ENCODE data around the gene ARIH2. TPM values are rescaled to one million over a fixed set of nuclear protein-coding genes. Genes with fewer than 3 reads are reported as not detected.

Gene ARIH2
- total RNA-seq, 2 donors from 2014 or later: 43.1 to 99.5 TPM

DNA sequence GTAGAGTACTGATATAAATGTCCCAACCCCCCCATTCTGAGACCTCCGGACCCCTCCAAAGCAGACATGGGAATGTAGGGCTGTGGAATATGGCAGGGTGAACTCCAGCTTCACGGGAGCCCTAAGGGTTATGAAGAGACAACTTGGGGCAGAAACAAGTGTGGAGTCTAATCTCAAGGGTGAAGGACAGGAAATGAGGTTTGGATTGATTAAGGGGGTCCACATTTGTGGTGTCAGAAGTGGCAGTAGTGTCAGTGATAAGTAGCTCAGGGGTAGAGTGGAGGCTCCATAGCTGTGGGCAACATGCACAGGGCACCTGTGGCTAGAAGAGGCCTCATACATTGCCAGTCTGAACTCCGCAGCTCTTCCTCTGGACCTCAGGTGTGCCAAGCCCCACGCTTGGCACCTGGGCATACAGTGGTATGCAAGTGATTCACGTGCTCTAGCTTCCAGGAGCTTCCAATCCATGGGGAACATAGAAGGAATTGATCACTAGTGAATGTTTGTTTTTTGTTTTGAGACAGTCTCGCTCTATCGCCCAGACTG lies 67.3 kb downstream of the ARIH2 start:
- Histone ChIP-seq H3K27ac (no peak overlapping the region), H3K9me3 (no peaks in the 10 kb centered on the region), H3K27me3 (no peaks in the 10 kb centered on the region), H3K4me3 (no peak overlapping the region), H3K4me1 (peaks cover 18% of the 10 kb centered on the region), H3K36me3 (replicated peaks in 1 of 2; ENCODE audit: insufficient read depth in 1 of 2, low read depth in 2 of 2) (peaks cover 5 to 14% of the 10 kb centered on the region in 2 donors)
- intact Hi-C loops (cut with DNase I): no loop called here
- no peak for TF ChIP-seq POLR2A (IDR thresholded peaks at IDR 0.05)
- TF ChIP-seq, protein P1, sequence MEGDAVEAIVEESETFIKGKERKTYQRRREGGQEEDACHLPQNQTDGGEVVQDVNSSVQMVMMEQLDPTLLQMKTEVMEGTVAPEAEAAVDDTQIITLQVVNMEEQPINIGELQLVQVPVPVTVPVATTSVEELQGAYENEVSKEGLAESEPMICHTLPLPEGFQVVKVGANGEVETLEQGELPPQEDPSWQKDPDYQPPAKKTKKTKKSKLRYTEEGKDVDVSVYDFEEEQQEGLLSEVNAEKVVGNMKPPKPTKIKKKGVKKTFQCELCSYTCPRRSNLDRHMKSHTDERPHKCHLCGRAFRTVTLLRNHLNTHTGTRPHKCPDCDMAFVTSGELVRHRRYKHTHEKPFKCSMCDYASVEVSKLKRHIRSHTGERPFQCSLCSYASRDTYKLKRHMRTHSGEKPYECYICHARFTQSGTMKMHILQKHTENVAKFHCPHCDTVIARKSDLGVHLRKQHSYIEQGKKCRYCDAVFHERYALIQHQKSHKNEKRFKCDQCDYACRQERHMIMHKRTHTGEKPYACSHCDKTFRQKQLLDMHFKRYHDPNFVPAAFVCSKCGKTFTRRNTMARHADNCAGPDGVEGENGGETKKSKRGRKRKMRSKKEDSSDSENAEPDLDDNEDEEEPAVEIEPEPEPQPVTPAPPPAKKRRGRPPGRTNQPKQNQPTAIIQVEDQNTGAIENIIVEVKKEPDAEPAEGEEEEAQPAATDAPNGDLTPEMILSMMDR (IDR thresholded peaks at IDR 0.05): no peak
- 83 to 91% methylated on average over 7 of the region's 7 CpGs for WGBS, 2 donors
- ATAC-seq (no peak), DNase-seq (no peak)

DNA sequence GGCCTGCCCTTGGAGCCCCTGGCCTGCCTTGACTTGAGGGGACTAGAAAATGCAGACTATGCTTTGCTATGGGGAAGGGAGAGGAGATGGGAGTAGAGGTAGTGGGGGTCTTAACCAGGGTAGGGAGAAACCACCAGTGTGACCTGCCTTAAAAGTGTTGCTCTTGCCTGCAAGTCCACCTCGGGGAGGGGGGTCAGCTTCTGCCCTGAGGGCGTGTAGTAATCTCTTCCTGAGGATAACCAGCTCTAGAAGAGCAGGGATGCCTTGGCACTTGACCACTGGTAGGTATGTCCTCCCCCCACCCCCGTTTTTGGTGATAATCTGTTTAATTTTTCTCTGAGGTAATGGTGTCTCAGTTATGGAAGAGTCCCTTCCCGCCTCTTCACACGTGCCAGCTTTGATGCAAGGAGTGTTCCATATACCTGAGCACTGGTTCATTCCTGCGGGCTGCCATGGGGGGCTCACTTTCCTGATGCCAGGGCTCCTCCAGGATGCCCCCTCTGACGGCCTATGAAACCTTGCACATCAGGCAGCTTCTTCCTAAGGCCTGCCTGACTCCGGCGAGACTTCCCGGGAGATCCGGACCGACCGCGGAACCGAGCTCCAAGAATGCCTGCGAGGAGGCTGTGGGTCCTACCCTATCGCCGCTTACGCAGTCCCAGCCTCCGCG lies 70.6 kb downstream of the ARIH2 start:
- Histone ChIP-seq H3K27me3 (no peaks in the 10 kb centered on the region), H3K9me3 (no peaks in the 10 kb centered on the region), H3K4me1 (peaks cover 32% of the 10 kb centered on the region), H3K27ac (peak overlapping the region; percentile 80 to 85 (median 82)), H3K4me3 (peak overlapping the region; percentile 6), H3K36me3 (replicated peaks in 1 of 2; ENCODE audit: insufficient read depth in 1 of 2, low read depth in 2 of 2) (no peaks in the 10 kb centered on the region)
- intact Hi-C loops (cut with DNase I): no loop called here
- ATAC-seq (no peak), DNase-seq (no peak)
- no peak for TF ChIP-seq POLR2A (IDR thresholded peaks at IDR 0.05)
- TF ChIP-seq, protein P1 (IDR thresholded peaks at IDR 0.05): no peak
- WGBS, 2 donors: 6 to 26% methylated on average over 4 to 21 of the region's 21 CpGs

DNA sequence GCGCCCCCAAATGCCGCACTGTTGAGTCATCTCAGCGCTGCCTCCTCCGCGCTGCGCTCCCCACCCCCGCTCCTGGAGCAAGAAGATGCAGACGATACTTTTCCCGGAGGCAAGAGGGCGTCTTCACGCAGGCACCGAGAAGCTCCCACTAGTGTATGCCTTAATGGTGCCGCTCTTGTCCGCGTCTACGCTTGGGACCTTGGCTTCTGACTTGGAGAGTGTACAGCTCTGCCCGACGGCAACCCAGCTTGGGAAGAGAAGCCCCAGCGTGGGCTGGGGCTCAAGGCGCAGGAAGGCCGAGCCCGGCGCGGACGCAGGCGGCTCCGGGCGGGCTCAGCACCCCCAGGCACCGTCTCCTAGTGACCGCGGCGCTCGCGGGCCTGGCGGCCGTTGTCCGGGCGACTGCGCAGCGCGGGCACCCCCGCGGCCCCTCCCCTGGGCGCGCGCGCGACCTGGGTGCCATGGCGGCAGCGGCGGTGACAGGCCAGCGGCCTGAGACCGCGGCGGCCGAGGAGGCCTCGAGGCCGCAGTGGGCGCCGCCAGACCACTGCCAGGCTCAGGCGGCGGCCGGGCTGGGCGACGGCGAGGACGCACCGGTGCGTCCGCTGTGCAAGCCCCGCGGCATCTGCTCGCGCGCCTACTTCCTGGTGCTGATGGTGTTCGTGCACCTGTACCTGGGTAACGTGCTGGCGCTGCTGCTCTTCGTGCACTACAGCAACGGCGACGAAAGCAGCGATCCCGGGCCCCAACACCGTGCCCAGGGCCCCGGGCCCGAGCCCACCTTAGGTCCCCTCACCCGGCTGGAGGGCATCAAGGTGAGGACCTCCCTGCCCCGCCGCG lies 71.4 kb downstream of the ARIH2 start, which contains the start of gene P4HTM:
P4HTM (plus strand) TSS at position 446 of the 840 bp plus-strand sequence; CDS start at position 462, 16 bp downstream.
- TF ChIP-seq POLR2A (IDR thresholded peaks at IDR 0.05): peak in 2 of 3 donors; percentile 66 to 73
- TF ChIP-seq, protein P1 (IDR thresholded peaks at IDR 0.05): peak in 3 of 7 experiments; percentile 23 to 37 (median 23)
- H3K9me3 ChIP-seq: no peaks in the 10 kb centered on the region
- 0% methylated on average over 62 of the region's 91 CpGs; no CpG with 5 or more reads in 1 of the 2 donors for WGBS, 2 donors
- no peaks in the 10 kb centered on the region for H3K27me3 ChIP-seq
- peaks cover 32% of the 10 kb centered on the region for H3K4me1 ChIP-seq
- H3K27ac ChIP-seq: peak within 1 kb of the TSS; percentile 80 to 85 (median 82)
- H3K36me3 ChIP-seq (replicated peaks in 1 of 2; ENCODE audit: insufficient read depth in 1 of 2, low read depth in 2 of 2): no peaks in the 10 kb centered on the region
- DNase-seq: peak; percentile 68 to 82 (median 79)
- peak; percentile 86 for ATAC-seq
- intact Hi-C loops (cut with DNase I): no loop called here
- H3K4me3 ChIP-seq: peak within 1 kb of the TSS; percentile 85 to 98

DNA sequence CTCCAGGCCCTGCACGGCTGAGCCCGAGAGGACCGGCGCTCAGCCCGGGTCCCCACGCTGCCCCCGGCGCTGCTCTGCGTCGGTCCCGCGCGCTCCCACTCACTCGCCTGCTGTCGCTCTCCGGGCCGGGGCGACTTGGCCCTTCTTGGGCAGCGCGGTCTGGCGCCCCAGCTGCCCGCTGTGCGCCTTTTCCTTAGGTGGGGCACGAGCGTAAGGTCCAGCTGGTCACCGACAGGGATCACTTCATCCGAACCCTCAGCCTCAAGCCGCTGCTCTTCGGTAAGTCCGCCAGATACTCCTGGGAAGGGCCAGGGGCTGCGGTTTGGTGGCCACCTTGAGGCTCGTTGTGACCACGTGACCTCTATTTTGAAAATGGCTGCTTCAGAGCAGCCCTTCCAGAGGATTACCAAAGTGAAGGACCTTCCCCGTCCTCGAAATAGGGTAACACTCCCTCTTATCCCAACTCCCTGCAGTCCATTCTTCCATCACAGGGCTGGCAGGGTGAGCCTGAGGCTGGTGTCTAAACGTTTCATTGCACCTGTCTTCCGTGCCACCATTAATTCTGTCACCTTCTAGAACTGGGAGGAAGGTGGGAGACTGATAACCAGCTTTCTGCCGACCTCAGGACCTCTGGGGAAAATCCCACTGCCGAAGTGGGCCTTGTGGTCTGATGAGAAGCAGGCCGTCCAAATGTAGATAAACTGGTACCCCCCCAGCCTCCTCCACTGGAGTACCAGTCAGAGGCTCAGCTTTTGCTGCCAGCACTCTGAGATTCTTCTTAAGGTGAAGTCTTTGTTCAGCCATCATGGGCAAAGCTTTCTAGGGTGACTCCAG lies 72.2 kb downstream of the ARIH2 start:
- peak overlapping the region; percentile 85 to 98 for H3K4me3 ChIP-seq
- peak overlapping the region; percentile 80 to 85 (median 82) for H3K27ac ChIP-seq
- TF ChIP-seq, protein P1 (IDR thresholded peaks at IDR 0.05): no peak
- peak in 1 of 3 donors; percentile 17 for TF ChIP-seq POLR2A (IDR thresholded peaks at IDR 0.05)
- H3K4me1 ChIP-seq: peaks cover 32% of the 10 kb centered on the region
- no peaks in the 10 kb centered on the region for H3K9me3 ChIP-seq
- WGBS, 2 donors: 0 to 2% methylated on average over 4 to 33 of the region's 40 CpGs
- no peaks in the 10 kb centered on the region for H3K36me3 ChIP-seq (replicated peaks in 1 of 2; ENCODE audit: insufficient read depth in 1 of 2, low read depth in 2 of 2)
- intact Hi-C loops (cut with DNase I): no loop called here
- DNase-seq (peak in 2 of 4 donors; percentile 28 to 48), ATAC-seq (peak; percentile 36)
- H3K27me3 ChIP-seq: no peaks in the 10 kb centered on the region
